Adipocyte (in vitro differentiated cells): ENCODE measurements around the gene RBPJL.

Source experiments
- DNase-seq: peaks from one replicate; pipeline ENCODE4 v3.0.0-alpha.2; 2015; ENCODE audit warnings: low read depth
- H3K27me3 ChIP-seq: replicated peaks from 2 replicates; pipeline ENCODE4 v1.7.0; 2013; ENCODE audit warnings: mild to moderate bottlenecking, low read length, moderate library complexity; ENCODE audit not compliant: control insufficient read depth, insufficient read depth
- H3K36me3 ChIP-seq: 2 replicates; pipeline ENCODE4 v1.7.0; 2013; ENCODE audit warnings: low read length, mild to moderate bottlenecking, moderate library complexity; ENCODE audit not compliant: control insufficient read depth, insufficient read depth, severe bottlenecking
- H3K4me1 ChIP-seq: 2 replicates; pipeline ENCODE4 v1.7.0; 2013; ENCODE audit warnings: mild to moderate bottlenecking, low read length, moderate library complexity; ENCODE audit not compliant: control insufficient read depth, insufficient read depth
- H3K4me3 ChIP-seq: 2 replicates; pipeline ENCODE4 v1.7.0; 2013; ENCODE audit warnings: mild to moderate bottlenecking, low read length, moderate library complexity
- H3K9ac ChIP-seq: 2 replicates; pipeline ENCODE4 v1.7.0; 2013; ENCODE audit warnings: mild to moderate bottlenecking, low read length, moderate library complexity
- H3K9me3 ChIP-seq: 2 replicates; pipeline ENCODE4 v1.7.0; 2013; ENCODE audit warnings: mild to moderate bottlenecking, low read length, moderate library complexity; ENCODE audit not compliant: control insufficient read depth

RBPJL gene

GRCh38 chr20:45306431-45306982, at the start of gene RBPJL:
Gene RBPJL (plus strand): TSS chr20:45306840. CDS start chr20:45306923, 83 bp downstream.
- no peaks in the 10 kb centered on the region for H3K4me1 ChIP-seq
- H3K4me3 ChIP-seq = no peak within 1 kb of the TSS
- peak; percentile 52 for DNase-seq
- no peaks in the 10 kb centered on the region for H3K9me3 ChIP-seq
- H3K27me3 ChIP-seq = peaks cover 49% of the 10 kb centered on the region
- no peaks in the 10 kb centered on the region for H3K36me3 ChIP-seq
- no peak within 1 kb of the TSS for H3K9ac ChIP-seq

DNA sequence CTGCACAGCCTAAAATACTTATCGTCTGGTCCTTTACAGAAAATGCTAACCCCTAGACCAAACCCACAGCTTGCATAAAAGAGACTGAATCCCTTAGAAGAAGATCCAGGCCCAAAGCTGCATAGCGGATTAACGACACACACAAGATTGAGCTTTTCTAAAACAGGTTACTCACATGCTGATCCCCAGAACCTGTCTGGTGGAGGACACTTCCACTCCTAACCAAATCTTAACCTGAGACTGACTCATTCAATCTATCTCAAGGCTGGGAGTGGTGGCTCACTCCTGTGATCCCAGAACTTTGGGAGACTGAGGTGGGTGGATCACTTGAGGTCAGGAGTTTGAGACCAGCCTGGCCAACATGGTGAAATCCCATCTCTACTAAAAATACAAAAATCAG, 49.5 kb upstream of the RBPJL start:
- Histone ChIP-seq H3K9ac (no peak overlapping the region), H3K4me1 (peaks cover 14% of the 10 kb centered on the region)

GRCh38 chr20:45257711-45258110, 48.9 kb upstream of the RBPJL start:
- DNase-seq = no peak
- H3K4me1 ChIP-seq = peaks cover 14% of the 10 kb centered on the region
- H3K9me3 ChIP-seq = no peaks in the 10 kb centered on the region
- no peak overlapping the region for H3K9ac ChIP-seq
- H3K36me3 ChIP-seq = no peaks in the 10 kb centered on the region
- no peak overlapping the region for H3K4me3 ChIP-seq
- H3K27me3 ChIP-seq = peaks cover 30% of the 10 kb centered on the region

More for the DNA sequence above, 49.5 kb upstream of the RBPJL start:
- peaks cover 34% of the 10 kb centered on the region for H3K27me3 ChIP-seq
- no peaks in the 10 kb centered on the region for H3K9me3 ChIP-seq
- no peak overlapping the region for H3K4me3 ChIP-seq
- no peaks in the 10 kb centered on the region for H3K36me3 ChIP-seq
- no peak for DNase-seq

DNA sequence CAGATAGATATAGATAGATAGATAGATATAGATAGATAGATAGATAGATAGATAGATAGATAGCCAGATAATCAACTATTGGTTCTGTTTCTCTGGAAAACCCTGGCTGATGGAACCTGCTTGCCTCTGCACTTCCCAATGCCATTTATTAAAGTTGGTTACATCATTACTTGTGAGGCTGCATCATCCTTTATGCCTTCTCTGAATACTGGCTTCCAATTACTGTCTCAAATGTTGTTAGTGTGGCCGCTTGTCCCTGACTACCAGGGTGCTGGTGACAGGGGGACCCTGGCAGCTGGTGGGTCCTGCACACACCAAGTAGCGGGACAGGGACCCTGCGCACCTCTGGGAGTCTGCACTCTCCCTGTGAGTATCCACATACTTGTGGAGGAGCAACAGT, 48.4 kb upstream of the RBPJL start:
- peaks cover 31% of the 10 kb centered on the region for H3K27me3 ChIP-seq
- H3K36me3 ChIP-seq = no peaks in the 10 kb centered on the region

GRCh38 chr20:45258664-45259063, 48.0 kb upstream of the RBPJL start:
- H3K27me3 ChIP-seq = peaks cover 31% of the 10 kb centered on the region
- H3K9ac ChIP-seq = no peak overlapping the region
- no peaks in the 10 kb centered on the region for H3K9me3 ChIP-seq
- no peak overlapping the region for H3K4me3 ChIP-seq
- no peak for DNase-seq
- H3K36me3 ChIP-seq = no peaks in the 10 kb centered on the region
- peaks cover 14% of the 10 kb centered on the region for H3K4me1 ChIP-seq

More for the DNA sequence above, 48.4 kb upstream of the RBPJL start:
- H3K4me3 ChIP-seq = no peak overlapping the region
- no peak overlapping the region for H3K9ac ChIP-seq
- H3K9me3 ChIP-seq = no peaks in the 10 kb centered on the region
- no peak for DNase-seq
- H3K4me1 ChIP-seq = peaks cover 14% of the 10 kb centered on the region

DNA sequence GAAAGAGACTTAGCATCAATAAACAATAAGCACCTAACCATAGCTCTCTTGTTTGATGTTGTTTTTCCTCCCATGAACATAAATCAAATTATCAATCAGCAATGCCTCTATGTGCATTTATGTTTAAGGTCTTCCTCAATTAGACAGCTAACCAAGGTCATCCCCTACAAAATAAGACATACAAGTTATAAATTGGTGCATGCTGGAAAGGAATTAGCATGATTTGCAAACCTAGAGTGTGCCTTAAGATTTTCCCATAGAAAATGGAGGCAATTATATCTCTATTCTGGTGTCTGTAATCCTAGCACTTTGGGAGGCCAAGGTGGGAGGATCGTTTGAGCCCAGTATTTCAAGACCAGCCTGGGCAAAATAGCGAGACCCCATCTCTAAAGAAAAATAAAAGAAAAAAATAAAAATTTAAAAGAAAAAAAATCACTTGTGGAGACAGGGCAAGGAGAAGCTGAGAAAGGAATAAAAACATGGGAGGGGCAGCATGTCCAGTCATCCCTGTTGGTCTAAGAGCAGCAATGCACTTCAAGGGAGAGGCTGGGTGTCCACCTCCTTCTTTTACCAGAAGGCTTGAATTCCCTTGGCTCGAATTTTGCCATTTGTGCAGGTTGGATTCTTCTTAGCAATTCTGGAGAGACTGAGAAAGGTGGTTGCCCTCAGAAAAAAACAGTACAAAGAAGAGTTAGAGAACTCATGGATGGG, 42.9 kb upstream of the RBPJL start:
- Histone ChIP-seq H3K36me3 (no peaks in the 10 kb centered on the region), H3K9me3 (no peaks in the 10 kb centered on the region), H3K9ac (no peak overlapping the region), H3K4me3 (no peak overlapping the region), H3K4me1 (peaks cover 6% of the 10 kb centered on the region), H3K27me3 (peaks cover 26% of the 10 kb centered on the region)
- no peak for DNase-seq

DNA sequence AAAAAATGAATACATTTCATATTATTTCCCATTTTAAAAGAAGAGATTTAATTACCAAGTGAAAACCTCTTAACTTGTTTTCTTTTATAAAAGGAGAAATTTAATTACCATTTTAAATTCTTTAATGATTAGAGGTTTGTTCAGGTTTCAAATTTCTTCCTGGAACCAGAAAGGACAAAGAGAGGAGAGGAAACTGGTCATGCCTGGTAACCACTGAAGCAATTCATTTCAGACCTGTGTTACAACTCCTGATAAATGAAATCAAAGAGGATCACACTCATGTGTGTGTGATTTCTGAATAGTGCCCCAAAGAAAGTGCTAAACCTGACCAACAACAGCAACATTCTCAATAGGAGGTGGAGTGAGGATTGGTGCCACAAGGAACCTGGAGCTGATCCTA, 39.7 kb upstream of the RBPJL start:
- Histone ChIP-seq H3K4me1 (peaks cover 9% of the 10 kb centered on the region), H3K4me3 (no peak overlapping the region), H3K9ac (no peak overlapping the region), H3K27me3 (peaks cover 5% of the 10 kb centered on the region), H3K9me3 (no peaks in the 10 kb centered on the region), H3K36me3 (no peaks in the 10 kb centered on the region)
- no peak for DNase-seq

- H3K36me3 ChIP-seq = no peaks in the 10 kb centered on the region
- no peak for DNase-seq
- H3K4me3 ChIP-seq = no peak overlapping the region
- no peaks in the 10 kb centered on the region for H3K9me3 ChIP-seq
- peaks cover 9% of the 10 kb centered on the region for H3K4me1 ChIP-seq
- H3K9ac ChIP-seq = no peak overlapping the region
- peaks cover 11% of the 10 kb centered on the region for H3K27me3 ChIP-seq
These were observed 38.1 kb upstream of the RBPJL start for GRCh38 chr20:45268531-45268930.

DNA sequence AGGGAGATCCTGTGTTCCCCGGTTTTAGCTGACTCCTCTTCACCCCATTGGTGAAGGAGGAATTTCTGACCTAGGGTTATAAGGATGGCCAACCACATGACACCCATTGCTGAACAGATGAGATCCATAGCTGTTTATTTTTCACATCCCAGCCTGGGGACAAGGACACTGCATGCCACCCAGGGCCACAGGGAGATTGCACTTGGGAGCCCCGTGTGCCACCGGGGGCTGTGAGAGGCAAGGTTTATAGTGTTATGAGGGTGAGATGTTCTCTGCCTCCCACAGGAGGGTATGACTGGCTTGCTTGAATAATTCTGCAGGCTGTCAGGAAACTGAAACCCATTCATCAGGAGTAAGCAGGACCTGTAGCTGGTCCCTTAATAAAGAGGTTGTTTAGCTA, 37.6 kb upstream of the RBPJL start:
- DNase-seq = no peak
- Histone ChIP-seq H3K9ac (no peak overlapping the region), H3K27me3 (peaks cover 17% of the 10 kb centered on the region), H3K36me3 (no peaks in the 10 kb centered on the region), H3K4me1 (peaks cover 9% of the 10 kb centered on the region), H3K4me3 (no peak overlapping the region), H3K9me3 (no peaks in the 10 kb centered on the region)

DNA sequence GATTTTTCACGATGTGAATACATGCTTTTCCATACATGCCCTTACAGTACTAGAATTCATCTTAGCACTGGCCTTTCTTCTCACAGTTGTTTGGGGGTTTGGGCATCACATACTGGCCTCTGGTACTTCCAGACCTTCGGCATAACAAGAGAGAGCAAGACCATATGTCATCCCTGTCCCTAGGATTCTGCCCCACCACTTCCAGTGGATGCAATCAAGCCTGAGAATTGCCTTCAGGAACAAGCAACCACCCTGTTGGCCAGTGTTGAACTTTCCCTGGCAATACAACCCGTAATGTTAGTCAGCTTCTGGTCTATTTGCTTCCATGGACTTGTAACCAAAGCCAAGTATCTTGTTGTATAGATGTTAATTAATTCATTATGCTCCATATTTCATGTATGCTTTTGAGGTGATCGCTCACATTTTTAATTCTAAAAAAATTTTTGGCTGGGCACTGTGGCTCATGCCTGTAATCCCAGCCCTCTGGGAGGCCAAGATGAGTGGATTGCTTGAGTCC, 36.8 kb upstream of the RBPJL start:
- H3K27me3 ChIP-seq = peaks cover 22% of the 10 kb centered on the region
- H3K9me3 ChIP-seq = no peaks in the 10 kb centered on the region
- peaks cover 9% of the 10 kb centered on the region for H3K4me1 ChIP-seq
- H3K4me3 ChIP-seq = no peak overlapping the region
- DNase-seq = no peak
- H3K36me3 ChIP-seq = no peaks in the 10 kb centered on the region
- no peak overlapping the region for H3K9ac ChIP-seq

GRCh38 chr20:45275338-45275737, 31.3 kb upstream of the RBPJL start:
- Histone ChIP-seq H3K9ac (no peak overlapping the region), H3K4me1 (no peaks in the 10 kb centered on the region), H3K4me3 (no peak overlapping the region), H3K9me3 (no peaks in the 10 kb centered on the region), H3K36me3 (no peaks in the 10 kb centered on the region), H3K27me3 (peaks cover 42% of the 10 kb centered on the region)
- DNase-seq = no peak
